GM18502 (cell line): Measurements from ENCODE around the gene TOX2.

Source experiments
- ATAC-seq: cut with Tn5 transposase; IDR thresholded peaks from one replicate; pipeline ENCODE4 v1.9.1; 2021; ENCODE audit warnings: mild to moderate bottlenecking; ENCODE audit not compliant: unreplicated experiment, poor library complexity

Gene TOX2

DNA sequence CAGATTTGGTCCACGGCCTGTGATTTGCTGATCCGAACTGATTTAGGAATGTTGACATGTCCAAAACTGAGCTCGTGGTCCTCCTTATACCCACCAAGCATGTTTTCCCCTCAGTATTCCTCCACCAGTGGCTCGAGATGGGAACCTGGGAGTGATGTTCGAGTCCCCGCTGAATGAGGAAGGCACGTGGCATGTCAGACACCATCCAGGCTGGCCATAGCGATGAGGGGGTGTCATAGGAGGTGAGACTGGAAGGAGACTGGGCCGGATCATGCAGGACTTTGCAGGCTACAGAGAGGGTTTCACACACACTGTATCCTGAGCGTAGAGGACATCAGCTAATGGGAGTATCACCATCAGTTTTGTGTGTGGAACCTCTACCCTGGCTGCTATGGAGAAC lies 78.2 kb downstream of the TOX2 start:
- no peak for ATAC-seq

DNA sequence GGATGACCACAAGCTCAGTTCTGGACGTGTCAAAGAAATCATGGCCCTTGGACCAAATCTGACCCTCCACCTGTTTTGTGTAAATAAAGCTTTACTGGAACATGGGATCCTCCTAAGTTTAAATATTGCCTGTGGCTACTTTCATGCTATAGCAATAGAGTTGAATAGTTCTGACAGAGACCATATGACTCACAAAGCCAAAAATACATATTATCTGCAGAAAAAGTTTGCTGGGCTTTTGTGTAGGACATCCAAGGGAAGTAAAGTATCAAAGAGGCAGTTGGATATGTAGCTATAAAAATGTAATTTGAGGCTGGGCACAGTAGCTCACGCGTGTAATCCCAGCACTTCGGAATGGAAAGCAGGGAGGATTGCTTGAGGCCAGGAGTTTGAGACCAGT lies 78.9 kb downstream of the TOX2 start:
- no peak for ATAC-seq

DNA sequence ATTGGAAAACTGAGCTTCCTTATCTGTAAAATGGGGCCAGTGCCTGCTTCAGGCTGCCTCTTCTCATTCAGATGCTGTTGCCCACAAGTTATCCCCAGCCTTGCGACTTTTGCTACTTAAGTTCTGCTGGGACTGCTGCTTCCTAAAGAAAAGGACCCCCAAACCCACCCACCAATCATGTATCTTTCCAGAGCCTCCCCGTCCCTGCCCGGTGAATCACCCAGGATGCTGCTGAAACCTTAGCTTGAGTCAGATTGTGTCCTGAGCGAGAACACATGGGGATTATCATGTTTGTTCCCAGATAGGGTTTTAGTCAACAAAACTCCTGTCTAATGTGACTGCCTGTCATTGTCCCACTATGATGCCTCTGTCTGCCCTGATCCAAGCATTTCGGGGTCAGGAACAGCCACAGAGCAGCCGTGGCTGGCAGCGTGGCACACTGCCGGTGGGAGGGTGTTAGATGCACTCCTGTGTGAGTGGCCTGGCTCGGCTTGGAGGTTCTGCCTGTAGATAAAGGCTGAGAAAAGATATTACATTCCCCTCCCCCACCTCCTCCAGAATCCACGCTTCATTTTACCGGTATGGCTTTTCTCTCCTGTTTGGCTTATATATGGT lies 79.9 kb downstream of the TOX2 start:
- ATAC-seq = no peak

DNA sequence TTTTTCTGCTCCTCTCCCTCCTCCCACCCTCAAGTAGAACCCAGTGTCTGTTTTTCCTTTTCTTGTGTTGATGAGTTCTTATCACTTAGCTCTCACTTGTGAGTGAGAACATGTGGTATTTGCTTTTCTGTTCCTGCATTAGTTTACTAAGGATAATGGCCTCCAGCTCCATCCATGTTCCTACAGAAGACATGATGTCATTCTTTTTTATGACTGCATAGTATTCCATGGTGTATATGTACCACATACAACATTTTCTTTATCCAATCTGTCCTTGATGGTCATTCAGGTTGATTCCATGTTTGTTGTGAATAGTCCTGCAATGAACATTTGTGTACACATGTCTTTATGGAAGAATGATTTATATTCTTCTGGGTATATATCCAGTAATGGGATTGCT lies 81.0 kb downstream of the TOX2 start:
- ATAC-seq = no peak

DNA sequence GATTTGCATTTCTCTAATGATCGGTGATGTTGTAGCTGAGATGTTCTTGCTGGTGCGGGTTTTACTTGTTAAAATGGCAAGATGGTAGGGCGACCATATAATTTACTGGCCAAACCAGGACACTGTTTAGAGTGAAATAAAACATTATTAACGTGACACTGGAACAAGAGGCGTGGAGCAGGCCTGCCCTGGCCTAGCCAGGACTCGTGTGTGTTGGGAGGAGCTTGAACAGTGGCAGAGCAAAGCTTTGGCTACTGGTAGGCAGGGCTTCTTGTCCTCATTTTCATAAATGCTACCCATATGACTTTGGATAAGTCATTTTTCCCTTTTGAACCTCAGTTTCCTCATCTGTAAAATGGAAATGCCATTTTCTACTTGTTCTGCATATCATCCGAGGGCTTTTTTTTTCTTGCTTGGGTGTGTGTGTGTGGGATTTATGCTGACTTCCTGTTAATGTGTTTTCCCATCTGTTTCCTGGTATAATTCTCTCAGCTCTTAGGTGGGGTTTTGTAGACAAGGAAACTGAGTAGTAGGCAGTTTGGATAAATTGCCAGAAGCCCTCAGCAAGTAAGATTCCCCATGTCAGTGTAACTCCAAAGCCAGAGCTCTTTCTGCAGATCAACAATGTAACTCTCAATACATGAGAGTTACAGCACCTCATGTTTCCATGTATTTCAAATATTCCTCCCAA lies 81.7 kb downstream of the TOX2 start:
- no peak for ATAC-seq

DNA sequence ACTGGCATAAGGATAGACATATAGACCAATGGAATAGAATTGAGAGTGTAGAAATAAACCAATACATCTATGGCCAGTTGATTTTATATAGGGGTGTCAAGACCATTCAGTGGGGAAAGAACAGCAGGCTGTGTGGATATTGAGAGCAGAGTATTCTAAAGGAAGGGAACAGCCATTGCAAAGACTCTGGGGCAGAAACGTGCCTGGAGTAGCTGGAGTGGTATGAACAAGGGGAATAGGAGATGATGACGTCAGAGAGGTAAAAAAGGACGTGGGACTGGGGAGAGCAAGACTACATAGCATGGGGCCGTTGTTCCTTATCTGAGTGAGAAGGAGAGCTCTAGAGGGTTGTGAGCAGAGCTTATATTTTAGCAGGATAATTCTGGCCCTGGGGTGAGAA lies 85.2 kb downstream of the TOX2 start:
- ATAC-seq = no peak

DNA sequence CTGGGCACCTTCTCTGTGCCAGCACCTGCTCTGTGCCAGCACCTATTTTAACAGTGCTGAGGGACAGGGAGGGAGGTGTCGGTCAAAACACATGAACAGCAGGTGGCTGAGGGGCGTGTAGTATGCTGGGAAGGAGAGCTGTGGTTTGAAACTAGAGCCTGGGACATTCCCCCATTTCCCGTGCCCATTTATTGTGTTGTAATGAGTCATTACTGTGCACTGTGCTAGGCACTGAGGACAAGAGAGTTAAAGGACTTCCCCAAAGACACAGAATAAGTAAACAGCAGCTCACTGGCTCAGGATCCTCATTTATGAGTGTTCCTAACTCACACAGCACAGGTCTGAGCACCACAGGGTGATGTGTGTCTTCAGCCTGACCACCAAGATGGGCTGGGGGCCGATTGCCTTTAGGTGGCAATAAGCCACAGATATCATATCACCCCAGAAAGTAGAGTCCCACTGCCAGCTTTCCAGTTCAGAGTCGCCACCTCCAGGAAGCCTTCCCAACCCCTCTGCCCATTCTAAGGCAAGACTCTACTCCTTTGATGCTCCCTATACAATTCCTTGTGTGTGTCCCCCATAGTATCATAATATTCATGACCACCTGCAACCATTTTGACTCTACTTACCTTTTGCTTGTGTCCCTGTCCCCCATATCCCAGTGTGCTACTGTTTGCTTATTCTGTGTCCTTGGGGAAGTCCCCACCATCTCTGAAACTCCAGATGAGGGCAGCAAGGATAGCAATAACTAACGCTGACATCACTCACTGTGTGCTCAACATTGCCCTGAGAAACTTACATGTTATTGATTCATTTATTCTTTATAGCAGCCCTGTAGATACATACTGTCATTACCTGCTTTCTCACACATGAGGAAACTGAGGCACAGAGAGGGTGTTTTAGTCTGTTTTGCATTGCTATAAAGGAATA lies 87.3 kb downstream of the TOX2 start:
- peak; percentile 62 for ATAC-seq

DNA sequence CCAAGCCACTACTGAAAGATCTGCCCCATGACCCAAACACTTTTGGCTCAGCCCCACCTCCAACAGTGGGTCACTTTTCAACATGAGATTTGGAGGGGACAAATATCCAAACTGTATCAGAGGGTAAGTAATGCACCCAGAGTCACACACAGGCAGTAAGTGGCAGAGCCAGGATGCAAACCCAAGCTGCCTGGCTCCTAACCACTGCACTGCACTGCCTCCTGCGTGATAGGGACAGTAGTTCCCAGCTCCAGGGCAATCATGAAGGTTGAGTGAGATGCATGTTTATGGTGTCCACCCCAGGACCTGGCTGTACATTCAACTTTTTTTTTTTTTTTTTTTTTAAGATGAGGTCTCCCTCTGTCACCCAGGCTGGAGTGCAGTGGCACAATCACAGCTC lies 88.2 kb downstream of the TOX2 start:
- no peak for ATAC-seq

DNA sequence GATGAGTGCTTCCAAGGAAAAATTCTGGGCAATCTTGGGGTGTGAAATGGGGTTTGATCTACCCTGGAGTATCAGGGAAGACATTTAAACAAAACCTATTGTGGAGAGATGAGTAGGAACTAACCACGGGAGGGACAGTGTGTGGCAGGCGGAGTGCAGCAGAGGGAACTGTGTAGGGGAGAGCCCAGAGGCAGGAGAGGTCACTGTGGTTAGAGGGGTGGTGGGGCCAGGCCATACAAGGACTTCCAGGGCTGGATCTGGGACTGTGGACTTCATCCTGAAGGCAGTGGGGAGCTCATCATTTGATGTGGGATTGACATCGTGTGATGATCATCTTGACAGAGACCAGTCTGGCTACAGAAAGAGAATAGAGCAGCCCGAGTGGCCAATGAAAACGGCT lies 89.0 kb downstream of the TOX2 start:
- ATAC-seq = no peak

DNA sequence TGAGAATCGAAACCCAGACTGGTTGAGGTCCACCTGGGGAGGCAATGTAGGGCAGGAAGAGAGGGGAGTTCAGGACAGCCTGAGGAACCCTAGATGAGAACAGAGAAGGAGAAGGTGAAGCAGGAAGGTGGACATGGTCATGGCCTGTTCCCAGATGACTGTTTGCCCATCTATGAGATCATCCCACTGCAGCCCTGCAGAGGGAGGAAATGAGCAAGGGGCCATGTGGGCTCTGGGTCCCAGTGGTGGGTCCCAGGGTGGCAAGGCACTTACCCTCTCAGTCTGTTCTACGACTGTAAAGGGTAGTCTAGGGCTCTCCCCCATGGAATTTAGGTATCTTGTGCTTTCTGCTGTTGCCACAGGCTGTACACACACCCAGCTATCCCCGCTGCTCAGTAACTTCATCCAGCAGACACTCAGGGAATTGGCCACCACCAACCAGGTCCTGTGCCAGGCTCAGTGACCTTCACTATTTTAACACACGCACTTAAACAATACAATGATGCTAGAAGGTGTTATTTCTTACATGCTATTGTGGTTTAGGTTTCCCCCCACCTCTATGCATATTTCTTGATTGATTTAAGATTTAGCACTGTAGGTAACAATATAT lies 89.8 kb downstream of the TOX2 start:
- ATAC-seq = no peak

DNA sequence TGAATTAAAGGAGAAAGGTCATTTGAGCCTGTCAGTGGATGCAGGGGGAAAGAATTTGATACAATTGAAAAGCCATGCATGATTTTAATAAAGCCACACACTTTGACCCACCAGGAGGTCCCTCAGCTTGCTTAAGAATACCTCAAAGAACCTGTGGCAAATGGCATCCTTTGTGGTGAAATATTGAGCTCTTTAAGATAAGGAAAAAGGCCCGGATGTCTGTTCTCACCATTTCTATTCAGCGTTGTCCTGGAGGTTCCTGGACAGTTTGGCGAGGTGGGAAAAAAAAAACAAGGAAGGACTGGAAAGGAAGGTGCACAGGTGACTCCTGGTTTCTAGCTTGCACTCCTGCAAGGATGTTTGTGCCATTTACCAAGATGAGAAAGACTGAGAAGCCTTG lies 91.0 kb downstream of the TOX2 start:
- ATAC-seq = no peak

DNA sequence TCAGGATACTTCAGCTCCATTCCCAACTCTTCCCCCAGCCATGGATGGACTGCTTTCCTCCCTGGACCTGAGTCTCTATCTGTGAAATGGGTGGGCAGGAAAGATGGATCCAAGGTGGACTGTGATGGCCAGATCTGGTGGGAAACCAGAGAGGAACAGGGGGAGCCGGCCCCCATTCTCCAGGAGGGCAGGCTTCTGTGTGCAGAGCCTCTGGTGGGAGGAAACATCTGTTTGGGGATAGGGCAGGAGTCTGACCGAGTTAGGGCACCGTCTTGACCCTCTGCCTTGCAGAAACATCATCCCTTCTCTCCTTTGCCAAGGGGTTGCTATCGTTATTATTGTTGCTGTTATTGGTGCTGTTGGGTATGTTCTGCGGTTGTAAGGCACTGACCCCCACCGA lies 91.5 kb downstream of the TOX2 start:
- no peak for ATAC-seq

DNA sequence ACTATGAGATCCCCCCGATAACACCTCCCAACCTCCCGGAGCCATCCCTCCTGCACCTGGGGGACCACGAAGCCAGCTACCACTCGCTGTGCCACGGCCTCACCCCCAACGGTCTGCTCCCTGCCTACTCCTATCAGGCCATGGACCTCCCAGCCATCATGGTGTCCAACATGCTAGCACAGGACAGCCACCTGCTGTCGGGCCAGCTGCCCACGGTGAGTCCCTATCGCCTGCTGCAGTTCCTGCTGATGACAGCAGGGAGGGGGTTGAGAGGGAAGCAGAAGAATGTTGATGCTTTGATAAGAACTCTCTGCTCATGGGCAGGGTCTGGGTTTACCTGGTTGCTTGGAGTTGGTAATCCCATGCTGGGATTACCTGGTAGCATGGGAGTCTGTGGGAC lies 91.9 kb downstream of the TOX2 start:
- ATAC-seq = no peak

DNA sequence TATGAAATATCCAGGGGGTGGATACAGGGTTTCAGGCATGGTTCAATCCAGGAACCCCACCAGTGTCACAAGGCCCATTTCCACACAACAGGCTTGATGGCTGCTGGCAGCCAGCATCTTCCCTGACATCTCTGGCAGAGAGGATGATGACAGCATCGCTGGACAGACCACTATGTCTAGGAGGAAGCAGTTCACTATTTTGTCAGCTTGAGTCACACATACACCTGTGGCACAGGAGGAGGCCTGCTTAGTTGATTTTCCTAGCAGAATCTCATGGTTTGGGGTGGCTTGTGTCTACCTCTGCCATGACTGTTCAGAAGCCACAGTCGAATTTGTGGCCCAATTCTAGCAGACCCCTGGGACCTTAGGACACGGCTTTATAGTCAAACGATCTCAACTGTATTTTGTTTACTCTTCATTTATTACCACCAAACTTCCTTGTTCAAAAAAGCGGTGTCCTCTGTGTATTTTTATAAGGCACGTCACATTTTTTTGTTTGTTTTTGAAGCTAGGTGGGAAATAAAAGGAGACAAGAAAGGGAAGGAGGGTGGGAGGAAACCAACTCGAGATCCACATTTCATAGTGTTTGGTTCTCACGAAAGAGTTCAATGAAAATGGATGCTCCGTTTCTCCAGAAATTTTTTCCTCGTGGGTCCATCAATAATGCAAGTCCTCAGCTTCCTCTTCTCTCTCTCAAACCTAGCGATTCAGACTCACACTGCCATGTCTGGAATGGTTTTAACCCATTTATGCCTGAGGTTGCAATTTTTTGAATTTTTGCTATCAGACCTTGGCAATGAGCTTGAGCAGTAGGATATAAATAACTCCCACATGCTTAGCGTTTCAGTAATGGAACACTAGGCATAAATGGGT lies 94.4 kb downstream of the TOX2 start:
- no peak for ATAC-seq

DNA sequence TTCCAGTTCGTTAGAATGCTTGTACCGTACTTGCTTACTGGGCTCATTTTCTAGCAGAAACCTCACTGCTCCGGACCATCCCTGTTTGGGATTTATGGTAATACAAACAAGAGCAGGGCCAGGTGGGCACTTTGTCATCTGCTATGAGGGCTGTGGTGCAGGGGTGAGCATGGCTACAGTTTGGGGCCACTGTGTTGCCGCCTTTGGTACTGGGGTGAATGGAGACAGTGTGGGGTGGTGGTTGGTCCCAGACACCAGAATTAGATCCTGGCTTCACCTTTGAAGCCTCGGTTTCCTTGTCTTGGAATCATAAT lies 95.0 kb downstream of the TOX2 start:
- ATAC-seq = no peak

DNA sequence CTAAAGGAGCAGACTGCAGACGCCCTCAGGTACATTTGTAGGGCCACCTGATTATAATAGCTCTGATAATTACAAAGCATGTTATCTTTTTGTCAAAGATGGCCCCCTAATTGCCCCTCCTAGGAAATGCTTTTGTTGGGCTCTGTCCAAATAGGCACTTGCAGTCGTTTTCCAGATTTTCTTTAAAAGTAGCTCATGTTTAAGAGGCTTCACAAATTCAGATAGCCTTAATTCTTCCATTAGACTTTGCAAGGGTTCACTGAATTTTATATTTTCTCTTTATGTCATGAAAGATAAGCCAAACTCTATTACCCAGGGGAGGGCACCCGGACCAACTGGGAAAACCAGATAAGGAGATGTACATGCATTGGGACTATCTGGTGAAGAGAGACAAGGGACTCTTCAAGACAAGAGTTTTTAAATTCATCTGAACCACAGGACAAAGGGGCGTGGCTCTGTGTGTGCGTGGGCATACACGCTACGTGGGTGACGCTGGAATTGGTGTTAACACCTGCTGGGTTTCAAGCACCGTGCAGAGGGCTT lies 95.6 kb downstream of the TOX2 start:
- ATAC-seq = no peak

DNA sequence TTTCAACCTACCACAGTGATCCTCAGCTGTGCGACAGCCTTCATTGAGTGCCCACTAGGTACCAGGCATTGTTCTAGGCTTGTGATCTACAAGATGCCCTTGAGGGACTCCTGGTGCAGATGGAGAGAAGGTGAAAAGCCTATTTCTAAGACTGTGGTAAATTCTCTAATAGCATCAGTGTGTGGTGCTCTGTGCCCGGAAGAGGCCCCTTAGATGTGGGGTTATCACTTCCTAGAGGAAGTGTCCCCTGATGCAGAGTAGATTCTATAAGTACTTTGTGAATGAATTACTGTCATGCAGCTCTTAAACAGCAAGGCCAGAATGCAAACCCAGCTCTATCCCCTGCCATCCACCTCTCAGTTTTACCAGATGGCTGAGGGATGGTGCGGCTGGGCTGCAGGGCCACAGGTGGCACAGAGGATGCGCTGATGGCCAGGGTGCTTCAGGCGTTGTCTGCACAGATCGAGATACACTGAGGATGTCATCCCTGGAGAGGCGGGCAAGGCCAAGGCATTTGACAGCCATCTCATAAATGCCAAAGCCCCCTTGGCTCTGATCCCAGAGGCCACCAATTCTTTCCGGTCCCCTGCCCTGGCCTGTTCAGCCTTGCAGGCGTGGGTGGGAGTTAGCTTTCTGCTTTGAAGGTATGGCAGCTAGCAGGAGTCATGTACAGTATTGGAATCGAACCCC lies 96.7 kb downstream of the TOX2 start:
- no peak for ATAC-seq

DNA sequence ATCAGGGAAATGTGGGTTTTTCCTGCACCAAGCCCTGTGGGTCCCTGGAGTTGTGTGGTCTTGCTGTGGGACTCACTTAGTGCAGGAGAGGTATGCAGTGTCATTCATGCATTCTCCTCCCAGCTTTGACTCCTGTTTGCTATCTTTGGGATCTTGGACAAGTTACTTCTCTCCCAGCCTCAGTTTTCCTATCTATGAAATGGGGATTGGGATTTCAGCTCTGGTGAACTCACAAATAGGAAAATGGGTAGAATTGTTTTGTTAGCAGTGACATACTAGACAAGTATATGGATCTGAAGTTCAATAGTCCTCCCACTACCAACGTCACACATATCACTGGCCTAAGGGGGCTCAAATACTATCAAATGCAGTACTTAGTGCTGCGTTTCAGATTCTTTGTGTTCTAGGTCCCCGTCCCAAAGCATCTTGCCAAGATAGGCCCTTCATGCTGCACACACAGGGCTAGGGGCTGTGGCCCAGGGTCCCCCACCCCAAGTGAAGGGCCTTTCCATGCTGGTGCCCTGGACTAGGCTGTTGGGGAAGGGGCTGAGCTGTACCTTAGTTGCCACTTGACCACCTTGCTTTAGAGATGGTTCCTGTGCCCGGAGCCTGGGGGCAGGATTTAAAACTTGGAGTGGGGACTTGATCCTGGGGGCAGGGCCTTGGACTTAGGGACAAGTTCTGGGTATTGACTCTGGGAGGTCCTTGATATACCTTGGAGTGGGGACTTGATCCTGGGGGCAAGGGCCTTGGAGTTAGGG lies 98.0 kb downstream of the TOX2 start:
- no peak for ATAC-seq
